GM18517 (cell line): ENCODE data around the gene ENOSF1.

Source experiments
- ATAC-seq: cut with Tn5 transposase; IDR thresholded peaks from one replicate; pipeline ENCODE4 v1.9.1; 2021; ENCODE audit warnings: mild to moderate bottlenecking, moderate library complexity; ENCODE audit not compliant: unreplicated experiment

ENOSF1 gene

DNA sequence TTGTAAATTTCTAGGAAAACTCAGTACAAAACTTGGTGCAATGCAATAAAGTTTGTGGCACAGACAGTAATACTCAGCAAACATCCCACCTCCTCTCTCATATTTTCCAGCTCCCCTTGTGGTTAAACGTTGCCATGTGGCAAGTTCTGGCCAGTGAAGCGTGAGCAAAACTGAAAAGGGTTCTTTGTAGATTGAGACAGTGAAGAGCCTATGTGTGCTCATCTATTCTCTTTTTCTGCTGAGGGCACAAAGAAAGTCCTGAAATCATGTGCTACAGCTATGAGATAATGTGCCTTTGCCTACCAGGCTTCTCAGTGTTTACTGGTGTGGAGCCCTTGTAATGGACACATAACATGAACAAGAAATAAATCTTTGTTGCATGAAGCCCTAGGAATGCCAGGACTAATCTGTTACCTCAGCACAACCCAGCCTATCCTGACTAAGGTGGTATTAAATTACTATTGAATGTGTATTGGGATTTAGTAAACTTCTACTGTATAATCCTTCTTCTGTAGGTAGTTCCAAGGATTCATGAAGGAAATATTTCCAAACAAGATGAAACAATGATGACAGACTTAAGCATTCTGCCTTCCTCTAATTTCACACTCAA is 67.9 kb downstream of the ENOSF1 start:
- no peak for ATAC-seq

GRCh38 chr18:641224-641623 is 71.2 kb downstream of the ENOSF1 start:
- no peak for ATAC-seq

- no peak for ATAC-seq
Measured at GRCh38 chr18:635171-635570, 77.3 kb downstream of the ENOSF1 start.

- ATAC-seq: no peak
Measured at GRCh38 chr18:634551-635045, 77.8 kb downstream of the ENOSF1 start.

- ATAC-seq: no peak
Measured at GRCh38 chr18:631560-631959, 80.9 kb downstream of the ENOSF1 start.

DNA sequence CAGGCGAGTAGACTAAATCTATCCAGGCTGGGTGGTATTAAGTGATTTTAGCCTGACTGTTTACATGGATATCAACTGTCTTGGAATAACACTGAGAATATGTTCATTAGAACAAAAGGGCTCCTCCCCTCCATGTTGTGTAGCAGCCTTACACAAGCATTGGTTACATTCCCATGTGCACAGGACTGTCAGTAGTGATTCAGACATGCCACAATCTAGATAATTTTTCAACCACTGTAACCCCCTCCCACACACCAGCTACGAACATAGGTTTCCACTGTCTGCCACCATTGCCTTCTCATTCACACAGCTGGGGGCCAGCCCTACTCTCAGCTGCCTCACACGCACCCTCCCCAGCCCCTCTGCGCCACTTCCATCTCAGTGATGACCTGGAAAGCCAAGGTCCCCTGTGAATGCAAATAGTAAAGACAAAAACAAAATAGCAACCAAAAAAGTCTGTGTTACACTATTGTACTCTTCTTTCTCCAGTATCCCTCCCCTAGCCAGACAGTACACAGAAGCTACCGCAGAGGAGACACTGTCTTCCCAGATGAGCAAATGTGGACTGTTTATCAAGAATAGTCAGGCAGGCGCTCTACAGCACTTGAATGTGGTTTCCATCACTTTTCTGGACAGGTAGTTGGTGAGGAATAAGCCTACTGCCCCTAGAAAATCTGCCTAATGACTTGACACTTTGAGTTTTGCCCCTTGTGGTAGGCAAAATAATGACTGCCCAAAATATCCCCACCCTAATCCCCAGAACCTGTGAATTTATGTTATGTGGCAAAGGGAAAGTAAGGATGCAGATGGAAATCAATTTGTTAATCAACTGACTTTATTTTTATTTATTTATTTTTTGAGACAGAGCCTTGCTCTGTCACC is 82.9 kb downstream of the ENOSF1 start:
- ATAC-seq: no peak

GRCh38 chr18:627231-627630 is 85.2 kb downstream of the ENOSF1 start:
- ATAC-seq: no peak

- ATAC-seq: no peak
Measured at GRCh38 chr18:623761-624620, 88.4 kb downstream of the ENOSF1 start.

DNA sequence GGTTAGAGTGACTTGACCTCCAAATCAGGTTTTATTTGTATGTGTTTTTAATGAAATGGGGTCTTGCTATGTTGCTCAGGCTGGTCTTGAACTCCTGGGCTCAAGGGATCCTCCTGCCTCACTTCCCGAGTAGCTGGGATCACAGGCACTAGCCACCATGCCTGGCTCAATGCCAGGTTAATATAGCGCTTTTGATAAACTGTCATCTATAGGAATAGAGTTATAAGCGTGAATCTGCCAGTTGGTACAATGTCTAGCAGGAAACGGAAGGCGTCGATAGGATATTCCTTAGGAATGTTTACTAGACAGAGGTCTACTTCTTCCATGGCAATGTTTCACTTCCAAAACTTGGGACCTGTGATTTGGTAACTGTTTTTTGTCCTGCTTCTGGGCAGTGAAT is 90.1 kb downstream of the ENOSF1 start:
- ATAC-seq: no peak

DNA sequence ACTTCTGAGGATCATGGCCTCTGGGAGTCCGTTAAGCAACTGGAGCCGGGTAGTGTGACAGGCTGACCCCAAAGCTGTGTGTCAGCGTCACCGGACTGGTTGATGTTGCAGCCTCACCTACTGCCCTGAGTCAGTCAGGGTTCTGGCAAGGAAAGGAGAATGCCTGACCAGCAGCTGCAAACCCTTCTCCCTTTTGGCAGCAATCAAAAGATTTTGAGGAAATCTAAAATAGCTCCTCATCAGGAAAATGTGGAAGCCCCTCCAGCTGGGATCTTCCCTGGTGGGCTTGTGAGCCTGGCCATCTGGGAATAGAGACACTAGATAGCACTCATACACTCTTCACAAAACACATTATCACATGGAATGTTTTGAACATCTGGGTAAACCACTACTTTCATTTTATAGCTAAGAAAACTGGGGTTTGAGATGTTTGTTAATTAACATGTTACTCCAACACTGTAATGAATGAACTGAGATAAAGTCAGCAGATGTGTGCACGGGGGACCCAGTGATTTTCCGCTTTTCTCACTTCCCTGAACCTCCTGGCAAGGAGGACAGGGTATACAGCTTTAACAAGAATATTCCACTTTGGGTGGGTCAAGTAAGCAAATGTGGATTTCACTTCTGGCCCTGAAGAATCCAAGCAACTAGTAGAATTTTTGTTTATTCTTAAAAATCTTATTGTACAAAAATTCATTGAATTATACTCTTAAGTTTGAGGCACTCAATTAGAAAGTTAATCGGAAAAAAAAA is 91.0 kb downstream of the ENOSF1 start:
- ATAC-seq: no peak
